A549 (cell line): ENCODE measurements around the gene TAT.

Experiments used
- CTCF ChIP-seq: fragments of >200 bp; sonication (Bioruptor Twin); formaldehyde crosslinking; IDR thresholded peaks from 3 replicates; pipeline ENCODE4 v1.5.1; 2016
- MAFK ChIP-seq: fragments of 450-650 bp; IDR thresholded peaks from 2 replicates; pipeline ENCODE4 v1.6.1; 2014; ENCODE audit not compliant: partially characterized antibody
- RNF2 ChIP-seq: fragments of 200-600 bp; sonication (generic); IDR thresholded peaks from 2 replicates; pipeline ENCODE4 v1.6.1; 2016; ENCODE audit warnings: low read depth, mild to moderate bottlenecking, antibody characterized with exemption, moderate library complexity, borderline replicate concordance

GRCh38 chr16:71625113-71625850, 48.4 kb upstream of the TAT start:
- no peak for TF ChIP-seq MAFK
- no peak for TF ChIP-seq RNF2
- TF ChIP-seq CTCF = no peak
